ENCODE results near the gene RSRC2.
"Not testable (repeated sequence)": the region's sequence is repeated elsewhere in the genome, so short reads cannot be mapped to it uniquely, and the experiment has no call there.

RSRC2 gene

GRCh38 chr12:122526683-122527477 lies at the start of gene RSRC2, which contains the start of gene KNTC1:
RSRC2 (minus strand) TSS chr12:122526936; CDS start chr12:122526853, 83 bp downstream.
KNTC1 (plus strand) TSS chr12:122527249; CDS start chr12:122530064, 2,815 bp downstream.
- FAIRE-seq (peak; percentile 95), DNase-seq (ENCODE audit: low spot score) (peak; percentile 99)

- no peak for FAIRE-seq
These were observed 45.1 kb upstream of the RSRC2 start for GRCh38 chr12:122571821-122572220.

GRCh38 chr12:122570006-122570405 lies 43.3 kb upstream of the RSRC2 start:
- FAIRE-seq (peak; percentile 37), DNase-seq (ENCODE audit: low spot score) (peak; percentile 21)

More at GRCh38 chr12:122571821-122572220, 45.1 kb upstream of the RSRC2 start:
- no peak for DNase-seq (ENCODE audit: low spot score)

- DNase-seq (ENCODE audit: low spot score) (no peak), FAIRE-seq (no peak)
These were observed 42.6 kb upstream of the RSRC2 start for GRCh38 chr12:122569288-122569687.

- DNase-seq (ENCODE audit: low spot score); FAIRE-seq: not testable (repeated sequence)
These were observed 40.1 kb upstream of the RSRC2 start for GRCh38 chr12:122566816-122567215.

GRCh38 chr12:122563361-122563760 lies 36.6 kb upstream of the RSRC2 start:
- no peak for FAIRE-seq

GRCh38 chr12:122560138-122560537 lies 33.4 kb upstream of the RSRC2 start:
- no peak for FAIRE-seq
- DNase-seq (ENCODE audit: low spot score) = no peak

More at GRCh38 chr12:122563361-122563760, 36.6 kb upstream of the RSRC2 start:
- DNase-seq (ENCODE audit: low spot score) = no peak

GRCh38 chr12:122558745-122559641 lies 32.3 kb upstream of the RSRC2 start:
- FAIRE-seq (no peak), DNase-seq (ENCODE audit: low spot score) (no peak)

- no peak for FAIRE-seq
These were observed 20.6 kb upstream of the RSRC2 start for GRCh38 chr12:122547330-122547729.

GRCh38 chr12:122545855-122546254 lies 19.1 kb upstream of the RSRC2 start:
- no peak for DNase-seq (ENCODE audit: low spot score)
- no peak for FAIRE-seq

More at GRCh38 chr12:122547330-122547729, 20.6 kb upstream of the RSRC2 start:
- no peak for DNase-seq (ENCODE audit: low spot score)

GRCh38 chr12:122544537-122544936 lies 17.8 kb upstream of the RSRC2 start:
- FAIRE-seq = no peak

GRCh38 chr12:122538496-122538895 lies 11.8 kb upstream of the RSRC2 start:
- DNase-seq (ENCODE audit: low spot score) (no peak), FAIRE-seq (no peak)

More at GRCh38 chr12:122544537-122544936, 17.8 kb upstream of the RSRC2 start:
- DNase-seq (ENCODE audit: low spot score) = no peak

GRCh38 chr12:122537021-122537420 lies 10.3 kb upstream of the RSRC2 start:
- FAIRE-seq (no peak), DNase-seq (ENCODE audit: low spot score) (no peak)

GRCh38 chr12:122533856-122534255 lies 7.1 kb upstream of the RSRC2 start:
- FAIRE-seq (no peak), DNase-seq (ENCODE audit: low spot score) (no peak)

GRCh38 chr12:122528992-122529391 lies 2.3 kb upstream of the RSRC2 start:
- DNase-seq (ENCODE audit: low spot score) = no peak
- no peak for FAIRE-seq

- FAIRE-seq = no peak
- no peak for DNase-seq (ENCODE audit: low spot score)
These were observed 1.8 kb upstream of the RSRC2 start for GRCh38 chr12:122528582-122528981.

GRCh38 chr12:122527478-122527944 lies 775 bp upstream of the RSRC2 start:
- no peak for DNase-seq (ENCODE audit: low spot score)
- no peak for FAIRE-seq

- FAIRE-seq = no peak
- DNase-seq (ENCODE audit: low spot score) = no peak
These were observed 2.7 kb downstream of the RSRC2 start for GRCh38 chr12:122523846-122524718.

GRCh38 chr12:122523280-122523679 lies 3.5 kb downstream of the RSRC2 start:
- FAIRE-seq (no peak), DNase-seq (ENCODE audit: low spot score) (no peak)

- FAIRE-seq (no peak), DNase-seq (ENCODE audit: low spot score) (no peak)
These were observed 6.1 kb downstream of the RSRC2 start for GRCh38 chr12:122520676-122521075.

GRCh38 chr12:122519418-122519817 lies 7.3 kb downstream of the RSRC2 start:
- FAIRE-seq (no peak), DNase-seq (ENCODE audit: low spot score) (no peak)

All from RCC 7860 (cell line).